HG03457 (cell line): ENCODE data around the gene REV1.
"Not testable (repeated sequence)": the region's sequence is repeated elsewhere in the genome, so short reads cannot be mapped to it uniquely, and the experiment has no call there.

ENCODE experiments used
- ATAC-seq: cut with Tn5 transposase; IDR thresholded peaks from one replicate; pipeline ENCODE4 v1.9.1; 2021; ENCODE audit warnings: moderate number of reproducible peaks; ENCODE audit not compliant: unreplicated experiment

REV1 gene

GRCh38 chr2:99365661-99366060 lies 124.2 kb downstream of the REV1 start:
- ATAC-seq = no peak

DNA sequence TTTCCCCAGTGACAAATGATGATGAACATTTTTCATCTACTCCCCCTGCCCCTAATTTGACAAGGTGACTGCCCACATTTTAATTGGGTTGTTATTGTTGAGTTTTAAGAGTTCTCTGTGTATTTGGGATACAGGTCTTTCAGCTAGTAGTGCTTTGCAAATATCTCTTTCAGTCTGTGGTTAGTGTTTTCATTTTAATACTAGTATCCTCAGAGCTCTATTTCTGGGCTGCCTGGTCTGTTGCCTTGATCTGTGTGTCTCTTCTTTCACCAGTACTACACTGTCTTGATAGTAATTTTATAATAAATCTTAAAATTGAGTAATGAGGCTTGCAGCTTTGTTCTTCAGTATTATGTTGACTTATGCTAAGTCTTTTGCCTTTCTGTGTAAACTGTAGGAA lies 133.0 kb downstream of the REV1 start:
- no peak for ATAC-seq

DNA sequence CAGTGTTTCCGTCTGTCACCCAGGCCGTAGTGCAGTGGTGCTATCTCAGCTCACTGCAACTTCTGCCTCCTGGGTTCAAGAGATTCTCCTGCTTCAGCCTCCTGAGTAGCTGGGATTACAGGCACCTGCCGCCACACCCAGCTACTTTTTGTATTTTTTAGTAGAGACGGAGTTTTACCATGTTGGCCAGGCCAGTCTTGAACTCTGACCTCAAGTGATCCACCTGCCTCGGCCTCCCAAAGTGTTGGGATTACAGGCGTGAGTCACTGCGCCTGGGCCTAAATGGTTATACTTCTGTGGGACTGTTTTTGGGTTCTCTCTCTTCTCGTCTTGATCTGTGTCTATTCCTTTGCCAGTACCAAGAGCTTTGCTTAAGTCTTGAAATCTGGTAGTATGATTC lies 135.0 kb downstream of the REV1 start:
- not testable (repeated sequence) for ATAC-seq

GRCh38 chr2:99354070-99354469 lies 135.7 kb downstream of the REV1 start:
- no peak for ATAC-seq
